Ishikawa (cell line): ENCODE results near the gene GLI3.

ENCODE experiments used
- CEBPB ChIP-seq: IDR thresholded peaks from 2 replicates; pipeline ENCODE4 v1.6.1; 2012
- CREB1 ChIP-seq: IDR thresholded peaks from 2 replicates; pipeline ENCODE4 v1.6.1; 2012; ENCODE audit warnings: low read depth
- EGR1 ChIP-seq: IDR thresholded peaks from 2 replicates; pipeline ENCODE4 v1.6.1; 2012
- EP300 ChIP-seq: IDR thresholded peaks from 2 replicates; pipeline ENCODE4 v1.6.1; 2012; ENCODE audit warnings: borderline replicate concordance
- FOXM1 ChIP-seq: IDR thresholded peaks from 2 replicates; pipeline ENCODE4 v1.6.1; 2012; ENCODE audit warnings: low read depth, borderline replicate concordance
- MAX ChIP-seq: IDR thresholded peaks from 2 replicates; pipeline ENCODE4 v1.6.1; 2012
- NFIC ChIP-seq: IDR thresholded peaks from 2 replicates; pipeline ENCODE4 v1.6.1; 2012
- RAD21 ChIP-seq: IDR thresholded peaks from 2 replicates; pipeline ENCODE4 v1.6.1; 2012; ENCODE audit warnings: low read depth
- REST ChIP-seq: IDR thresholded peaks from 2 replicates; pipeline ENCODE4 v1.6.1; 2012; ENCODE audit warnings: low read depth, mild to moderate bottlenecking
- TAF1 ChIP-seq: IDR thresholded peaks from 2 replicates; pipeline ENCODE4 v1.6.1; 2012; ENCODE audit warnings: low read depth, mild to moderate bottlenecking
- TCF12 ChIP-seq: IDR thresholded peaks from 2 replicates; pipeline ENCODE4 v1.6.1; 2012; ENCODE audit warnings: low read depth
- TEAD4 ChIP-seq: IDR thresholded peaks from 2 replicates; pipeline ENCODE4 v1.6.1; 2012
- USF1 ChIP-seq: IDR thresholded peaks from 2 replicates; pipeline ENCODE4 v1.6.1; 2012
- YY1 ChIP-seq: IDR thresholded peaks from 2 replicates; pipeline ENCODE4 v1.6.1; 2012; ENCODE audit warnings: low read depth
- ZBTB7A ChIP-seq: IDR thresholded peaks from 2 replicates; pipeline ENCODE4 v1.6.1; 2012; ENCODE audit warnings: low read depth

GLI3 gene

GRCh38 chr7:42081671-42082070 lies 155.3 kb downstream of the GLI3 start:
- no peak for TF ChIP-seq CEBPB
- TF ChIP-seq TEAD4, result no peak

- TF ChIP-seq USF1 (no peak), YY1 (no peak), RAD21 (no peak), TEAD4 (no peak), TAF1 (no peak), REST (no peak), TCF12 (no peak)
Measured at GRCh38 chr7:42080841-42081586, 156.0 kb downstream of the GLI3 start.

GRCh38 chr7:42077271-42078135 lies 159.5 kb downstream of the GLI3 start:
- TF ChIP-seq TCF12 (no peak), NFIC (no peak), MAX (no peak), RAD21 (no peak), USF1 (no peak), CEBPB (no peak), REST (no peak), YY1 (no peak)

- TF ChIP-seq ZBTB7A, result no peak
- no peak for TF ChIP-seq TCF12
- no peak for TF ChIP-seq YY1
Measured at GRCh38 chr7:42076870-42077269, 160.1 kb downstream of the GLI3 start.

- TF ChIP-seq CREB1 (no peak), YY1 (no peak), CEBPB (no peak), TEAD4 (no peak), MAX (no peak), USF1 (no peak), NFIC (no peak), EP300 (no peak), FOXM1 (no peak), EGR1 (no peak), TAF1 (no peak), TCF12 (no peak), ZBTB7A (no peak), REST (no peak)
Measured at GRCh38 chr7:42075418-42075817, 161.6 kb downstream of the GLI3 start.
